Coronary artery (tissue), 2 donors: Measurements from ENCODE around the gene PLCG2.

Experiments used
- DNase-seq: peaks from one replicate; pipeline ENCODE4 v3.0.0-alpha.2; 2017; ENCODE audit warnings: low spot score
- H3K27ac ChIP-seq, 2 donors: fragments of 200-600 bp; sonication (generic); one replicate each; pipeline ENCODE4 v1.5.1; 2016 to 2019
- H3K4me3 ChIP-seq: fragments of 200-600 bp; sonication (generic); 2 replicates; pipeline ENCODE4 v1.5.1; 2016; ENCODE audit warnings: mild to moderate bottlenecking, moderate library complexity
- TF ChIP-seq, protein P1 (sequence below): fragments of 200-600 bp; sonication (generic); IDR thresholded peaks from one replicate; pipeline ENCODE4 v1.5.1; 2019; ENCODE audit warnings: antibody characterized with exemption

Gene PLCG2

DNA sequence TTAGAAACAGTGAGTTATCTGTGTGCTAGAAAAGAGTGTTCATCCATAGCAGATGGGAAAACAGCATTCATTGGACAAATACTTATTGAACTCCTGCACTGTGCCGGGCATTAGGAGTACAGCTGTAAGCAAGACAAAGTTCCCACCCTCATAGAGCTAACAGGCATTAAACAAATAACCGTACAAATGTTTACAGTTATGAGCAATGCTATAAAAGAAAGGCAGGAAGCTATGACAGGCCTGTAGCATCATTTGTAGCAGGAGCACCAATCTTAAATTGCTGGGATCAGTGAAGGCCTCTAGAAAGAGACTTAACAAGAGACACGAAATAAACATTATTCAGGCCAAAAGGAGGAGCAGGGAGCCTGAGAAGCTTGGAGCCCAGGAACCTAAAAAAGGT is 216.6 kb downstream of the PLCG2 start:
- DNase-seq: no peak
- H3K4me3 ChIP-seq: no peak overlapping the region
- TF ChIP-seq, protein P1, sequence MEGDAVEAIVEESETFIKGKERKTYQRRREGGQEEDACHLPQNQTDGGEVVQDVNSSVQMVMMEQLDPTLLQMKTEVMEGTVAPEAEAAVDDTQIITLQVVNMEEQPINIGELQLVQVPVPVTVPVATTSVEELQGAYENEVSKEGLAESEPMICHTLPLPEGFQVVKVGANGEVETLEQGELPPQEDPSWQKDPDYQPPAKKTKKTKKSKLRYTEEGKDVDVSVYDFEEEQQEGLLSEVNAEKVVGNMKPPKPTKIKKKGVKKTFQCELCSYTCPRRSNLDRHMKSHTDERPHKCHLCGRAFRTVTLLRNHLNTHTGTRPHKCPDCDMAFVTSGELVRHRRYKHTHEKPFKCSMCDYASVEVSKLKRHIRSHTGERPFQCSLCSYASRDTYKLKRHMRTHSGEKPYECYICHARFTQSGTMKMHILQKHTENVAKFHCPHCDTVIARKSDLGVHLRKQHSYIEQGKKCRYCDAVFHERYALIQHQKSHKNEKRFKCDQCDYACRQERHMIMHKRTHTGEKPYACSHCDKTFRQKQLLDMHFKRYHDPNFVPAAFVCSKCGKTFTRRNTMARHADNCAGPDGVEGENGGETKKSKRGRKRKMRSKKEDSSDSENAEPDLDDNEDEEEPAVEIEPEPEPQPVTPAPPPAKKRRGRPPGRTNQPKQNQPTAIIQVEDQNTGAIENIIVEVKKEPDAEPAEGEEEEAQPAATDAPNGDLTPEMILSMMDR: no peak
- H3K27ac ChIP-seq: no peak overlapping the region

DNA sequence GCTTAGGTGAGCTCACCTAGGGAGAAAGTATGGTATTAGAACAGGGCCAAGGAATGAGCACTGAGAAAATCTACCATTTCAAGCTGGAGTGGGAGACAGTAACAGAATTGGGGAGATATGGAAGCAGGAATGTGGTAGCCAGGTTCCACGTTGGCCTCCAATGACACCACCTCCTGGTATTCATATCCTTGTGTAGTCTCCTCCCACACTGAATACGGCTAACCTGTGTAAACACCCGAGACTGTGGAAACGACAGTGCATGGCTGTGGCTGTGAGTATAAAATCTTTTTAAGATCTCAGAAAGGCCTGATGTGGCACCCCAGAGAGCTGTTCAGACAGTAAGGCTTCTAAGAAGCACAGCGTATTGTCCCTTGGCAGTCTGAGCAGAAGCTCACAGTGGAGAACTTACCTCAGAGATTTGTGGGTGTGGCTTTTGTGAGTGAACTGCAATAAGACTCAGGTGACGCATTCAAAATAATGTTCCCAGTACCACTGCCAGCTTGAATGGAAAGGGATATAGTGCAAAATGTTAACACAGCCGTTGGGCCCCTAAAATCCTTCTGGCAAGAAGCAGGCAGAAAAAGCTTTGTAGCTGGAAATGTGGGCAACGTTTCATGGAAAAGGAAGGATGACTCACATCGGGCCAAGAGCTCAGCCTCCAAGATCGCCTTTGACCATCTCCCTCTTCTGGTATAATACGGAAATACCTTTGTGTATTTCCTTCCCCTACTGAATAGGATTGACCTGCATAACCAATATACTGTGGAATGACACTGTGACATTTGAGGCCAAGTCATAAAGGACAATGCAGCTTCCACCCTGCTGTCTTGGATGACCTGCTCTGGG is 217.8 kb downstream of the PLCG2 start:
- TF ChIP-seq, protein P1: no peak
- Histone ChIP-seq H3K4me3 (no peak overlapping the region), H3K27ac (peak overlapping the region in 1 of 2 donors; percentile 27)
- DNase-seq: no peak

DNA sequence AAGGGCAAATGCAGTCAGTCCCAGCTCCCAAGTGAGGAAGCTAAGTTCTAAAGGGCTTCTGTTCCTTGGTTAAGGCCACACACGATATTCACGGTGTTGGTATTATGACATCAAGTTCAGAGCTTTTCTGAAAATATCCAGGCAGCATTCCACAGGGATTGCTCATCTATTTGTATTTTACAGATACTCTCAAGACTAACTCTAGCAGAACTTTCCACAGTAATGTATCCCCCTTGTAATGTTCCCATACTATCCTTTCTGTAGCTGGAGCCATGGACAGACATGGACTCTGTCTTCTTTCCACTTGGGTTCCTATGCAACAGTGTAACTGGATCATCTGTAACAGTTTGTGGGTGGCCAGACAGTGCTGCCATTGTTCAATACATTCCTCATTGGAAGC is 218.6 kb downstream of the PLCG2 start:
- TF ChIP-seq, protein P1: no peak
- DNase-seq: no peak
- Histone ChIP-seq H3K4me3 (no peak overlapping the region), H3K27ac (peak overlapping the region in 1 of 2 donors; percentile 27)

DNA sequence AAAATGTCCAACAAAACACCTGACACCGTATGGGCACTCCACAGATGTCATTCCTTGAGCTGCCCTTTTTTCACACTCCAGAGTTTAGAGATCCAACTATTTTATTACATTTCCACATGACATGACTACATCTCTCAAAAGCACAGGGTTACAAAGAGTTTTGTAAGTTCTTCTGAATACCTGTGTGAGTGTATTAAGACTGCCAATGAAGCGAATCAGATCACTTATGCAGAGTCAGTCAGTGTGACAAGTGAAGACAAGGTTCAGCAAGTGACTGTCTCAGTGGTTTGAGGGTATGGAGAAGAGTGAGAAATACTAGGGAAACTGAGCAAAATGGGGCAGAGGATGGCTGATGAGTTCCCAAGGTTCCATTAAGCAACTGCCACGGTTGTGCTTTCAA is 223.7 kb downstream of the PLCG2 start:
- H3K27ac ChIP-seq: no peak overlapping the region
- DNase-seq: no peak
- H3K4me3 ChIP-seq: no peak overlapping the region
- TF ChIP-seq, protein P1: no peak

DNA sequence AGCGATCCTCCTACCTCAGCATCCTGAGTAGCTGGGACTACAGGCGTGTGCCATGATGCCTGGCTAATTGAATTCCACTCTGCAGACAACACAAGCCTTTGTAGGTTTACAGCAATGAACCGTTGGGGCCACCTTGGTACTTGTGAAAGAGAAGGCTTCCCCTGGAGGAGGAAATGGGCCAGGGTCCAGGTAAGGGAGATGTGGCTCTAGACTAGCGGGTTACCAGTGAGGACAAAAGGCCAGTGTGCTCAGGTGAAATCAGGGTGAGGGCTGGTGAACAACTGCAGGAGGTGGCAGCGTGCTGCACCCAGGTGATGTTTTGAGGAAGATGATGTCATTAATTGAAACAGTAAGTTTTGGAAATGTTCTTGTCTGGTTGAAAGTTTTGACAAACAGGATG is 225.5 kb downstream of the PLCG2 start:
- H3K4me3 ChIP-seq: no peak overlapping the region
- TF ChIP-seq, protein P1: no peak
- H3K27ac ChIP-seq: no peak overlapping the region
- DNase-seq: no peak

DNA sequence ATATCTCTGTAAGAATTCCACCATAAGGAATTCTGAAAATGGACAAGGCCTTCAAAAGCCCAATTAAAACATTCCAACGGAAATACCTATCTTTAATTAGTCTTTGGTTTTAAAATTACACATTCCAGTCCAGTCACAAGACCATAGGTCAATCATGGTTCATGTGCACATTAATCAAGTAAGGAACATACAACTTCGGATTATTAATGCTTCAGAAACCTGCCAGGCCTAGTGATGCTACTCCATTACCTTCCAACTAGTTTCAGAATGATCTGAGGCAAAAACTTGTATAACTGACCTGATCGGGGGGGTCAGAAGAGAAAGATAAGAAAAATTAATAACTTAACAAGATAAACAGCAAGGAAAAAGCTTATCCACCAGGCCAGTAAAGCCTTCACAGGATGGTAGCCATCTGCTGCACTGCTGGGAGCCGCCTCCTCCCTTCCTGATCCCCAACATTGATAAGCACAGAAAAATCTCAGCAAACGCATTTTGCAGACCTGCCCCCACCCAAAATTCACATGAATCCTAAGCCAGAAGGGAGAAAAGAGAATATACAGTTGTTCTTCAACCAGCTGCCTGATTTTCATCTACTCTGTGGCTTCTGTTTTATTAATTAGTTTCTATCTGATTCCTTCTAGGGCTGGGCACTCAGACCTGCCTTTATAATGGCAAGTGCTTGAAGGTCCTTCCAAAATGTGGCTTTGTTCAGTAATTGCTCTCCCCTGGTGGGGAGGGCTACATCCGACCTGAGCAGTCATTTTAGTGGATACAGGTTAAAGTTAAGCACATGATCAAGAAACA is 226.1 kb downstream of the PLCG2 start:
- no peak overlapping the region for H3K27ac ChIP-seq
- no peak for DNase-seq
- H3K4me3 ChIP-seq: no peak overlapping the region
- TF ChIP-seq, protein P1: no peak
